Myocyte (in vitro differentiated cells): ENCODE measurements around the gene PTH2. TPM values are rescaled to one million over a fixed set of nuclear protein-coding genes. Genes with fewer than 3 reads are reported as not detected.
"Not testable (repeated sequence)": the region's sequence is repeated elsewhere in the genome, so short reads cannot be mapped to it uniquely, and the experiment has no call there.

Experiments
- DNase-seq: peaks from one replicate; pipeline ENCODE4 v3.0.0-alpha.2; 2012; ENCODE audit warnings: low read depth
- polyA plus RNA-seq: library from polyadenylated mRNA; unstranded; fragments of >200 nt; gene quantifications from one replicate; pipeline ENCODE4 v1.2.1, GENCODE V29; 2012; ENCODE audit warnings: missing spikeins
- total RNA-seq: library from RNA; depleted of rRNA; stranded (reverse); fragments of >200 nt; gene quantifications from 2 replicates; pipeline ENCODE4 v1.2.3, GENCODE V29; 2014

The PTH2 gene
- total RNA-seq, result not detected in 2 replicates
- not detected for polyA plus RNA-seq

DNA sequence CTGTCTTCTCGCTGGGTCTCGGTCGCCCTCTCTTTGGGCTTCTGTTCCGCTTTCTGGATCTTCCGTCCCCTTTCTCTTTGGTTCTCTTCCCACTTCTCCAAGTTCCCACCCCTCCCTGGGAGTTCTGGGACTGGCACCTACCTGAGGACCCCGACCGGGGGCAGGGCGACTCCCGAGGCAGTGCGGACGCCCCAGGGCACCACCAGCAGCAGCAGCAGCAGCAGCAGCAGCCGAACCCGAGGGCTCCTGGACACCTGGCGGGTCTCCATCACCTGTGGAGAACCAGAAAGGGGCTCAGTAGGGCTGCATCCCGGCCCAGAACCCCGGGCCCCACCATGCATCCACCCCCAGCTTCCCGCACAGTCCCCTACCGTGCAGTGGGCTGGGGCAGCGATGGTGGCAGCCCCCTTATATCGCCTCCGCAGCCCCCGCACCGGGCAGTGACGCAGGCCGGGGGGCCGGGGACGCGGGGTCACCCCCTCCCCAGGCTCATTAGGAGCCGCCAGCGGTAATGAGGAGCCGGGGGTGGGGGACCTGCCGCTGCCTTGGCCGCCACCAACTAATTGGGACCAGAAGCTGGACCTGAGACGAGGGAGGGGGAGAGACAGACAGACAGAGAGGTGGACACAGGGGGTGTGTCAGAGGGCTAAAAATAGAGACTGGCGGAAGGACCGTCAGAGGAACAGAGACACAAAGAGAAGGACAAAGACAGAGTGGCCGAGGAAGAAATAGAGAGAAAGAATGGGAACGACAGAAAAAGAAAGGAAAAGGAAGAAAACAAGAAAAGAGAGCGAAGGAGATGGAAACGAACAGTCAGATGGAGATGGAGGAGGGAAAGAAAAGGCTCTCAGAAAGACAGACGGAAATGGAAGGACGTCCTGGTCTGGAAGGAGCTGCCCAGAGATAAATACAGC lies at the start of gene PTH2:
Gene PTH2, minus strand, starts transcription at position 371 of the 914 bp plus-strand sequence. Its CDS starts 102 bp downstream, at position 269.
- no peak for DNase-seq

GRCh38 chr19:49472936-49473335 lies 49.7 kb upstream of the PTH2 start:
- no peak for DNase-seq

DNA sequence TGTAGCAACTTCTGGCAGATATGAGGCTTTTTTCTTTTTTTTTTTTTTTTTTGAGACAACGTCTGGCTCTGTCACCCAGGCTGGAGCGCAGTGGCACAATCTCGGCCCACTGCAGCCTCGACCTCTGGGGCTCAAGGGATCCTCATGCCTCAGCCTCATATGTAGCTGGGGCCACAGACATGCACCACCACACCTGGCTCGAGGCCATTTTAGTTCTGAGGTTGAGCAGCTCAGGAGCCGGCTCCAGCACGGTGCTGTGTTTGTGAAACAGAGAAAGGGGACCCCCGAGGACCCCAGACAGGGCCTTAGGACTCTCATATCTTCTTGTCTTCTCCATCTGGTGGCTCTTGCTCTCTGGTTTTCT lies 47.4 kb upstream of the PTH2 start:
- DNase-seq, result no peak

- DNase-seq, result no peak
Observed at GRCh38 chr19:49469828-49470614, 46.8 kb upstream of the PTH2 start.

DNA sequence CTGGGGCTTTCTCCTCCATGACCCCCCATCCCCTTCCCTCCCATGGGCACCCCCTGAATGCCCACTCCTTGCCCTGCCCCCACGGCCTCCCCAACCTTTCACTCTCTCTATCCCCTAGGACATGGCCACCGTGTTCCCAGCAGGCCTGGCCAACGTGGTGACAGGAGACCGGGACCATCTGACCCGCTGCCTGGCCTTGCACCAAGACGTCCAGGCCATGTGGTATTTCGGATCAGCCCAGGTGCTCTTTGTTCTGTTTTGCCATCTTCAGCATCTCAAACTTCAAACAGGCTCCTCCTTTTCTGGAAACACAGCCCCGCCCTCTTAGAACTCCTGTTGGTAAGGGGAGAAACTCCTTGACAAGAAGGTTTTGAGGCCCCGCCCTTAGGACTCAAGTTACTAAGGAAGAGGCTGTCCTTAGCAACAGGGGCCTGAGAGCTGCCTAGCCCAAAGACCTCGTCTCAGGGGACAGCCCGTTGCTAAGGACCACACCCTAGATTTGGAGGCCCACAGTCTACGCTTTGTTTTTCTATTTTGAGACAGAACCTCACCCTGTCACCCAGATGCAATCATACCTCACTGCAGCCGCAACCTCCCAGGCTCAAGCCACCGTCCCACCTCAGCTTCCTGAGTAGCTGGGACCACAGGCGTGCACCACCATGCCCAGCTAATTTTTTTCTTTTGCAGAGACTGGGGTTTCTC lies 45.7 kb upstream of the PTH2 start:
- DNase-seq, result peak; percentile 62

- DNase-seq, result no peak
Observed at GRCh38 chr19:49468199-49468598, 45.0 kb upstream of the PTH2 start.

GRCh38 chr19:49465371-49465770 lies 42.1 kb upstream of the PTH2 start:
- DNase-seq, result no peak

GRCh38 chr19:49463960-49464740 lies 40.9 kb upstream of the PTH2 start:
- no peak for DNase-seq

- DNase-seq, result no peak
Observed at GRCh38 chr19:49462492-49462891, 39.3 kb upstream of the PTH2 start.

GRCh38 chr19:49461656-49462055 lies 38.4 kb upstream of the PTH2 start:
- no peak for DNase-seq

DNA sequence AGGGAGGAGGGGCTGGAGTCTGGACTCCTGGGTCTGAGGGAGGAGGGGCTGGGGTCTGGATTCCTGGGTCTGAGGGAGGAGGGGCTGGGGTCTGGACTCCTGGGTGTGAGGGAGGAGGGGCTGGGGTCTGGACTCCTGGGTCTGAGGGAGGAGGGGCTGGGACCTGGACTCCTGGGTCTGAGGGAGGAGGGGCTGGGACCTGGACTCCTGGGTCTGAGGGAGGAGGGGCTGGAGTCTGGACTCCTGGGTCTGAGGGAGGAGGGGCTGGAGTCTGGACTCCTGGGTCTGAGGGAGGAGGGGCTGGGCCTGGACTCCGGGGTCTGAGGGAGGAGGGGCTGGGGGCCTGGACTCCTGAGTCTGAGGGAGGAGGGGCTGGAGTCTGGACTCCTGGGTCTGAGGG lies 37.9 kb upstream of the PTH2 start:
- not testable (repeated sequence) for DNase-seq

GRCh38 chr19:49459388-49459787 lies 36.1 kb upstream of the PTH2 start:
- DNase-seq, result no peak

DNA sequence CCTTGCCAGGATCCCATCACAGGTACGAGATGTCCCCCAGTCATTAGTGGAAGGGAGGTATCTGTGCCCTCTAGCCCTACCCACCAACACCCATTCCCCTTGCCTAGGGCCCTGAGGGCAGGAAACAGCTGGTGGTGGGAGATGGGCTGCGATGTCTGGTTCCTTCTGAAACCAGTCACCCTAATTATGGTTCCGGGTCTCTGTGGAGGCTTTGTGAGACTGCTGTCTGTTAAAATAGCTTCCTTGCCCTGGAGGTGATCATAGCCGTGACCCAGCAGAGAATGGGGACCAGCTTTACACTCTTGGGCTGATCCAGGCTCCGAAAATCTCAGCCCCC lies 35.3 kb upstream of the PTH2 start:
- DNase-seq, result no peak

DNA sequence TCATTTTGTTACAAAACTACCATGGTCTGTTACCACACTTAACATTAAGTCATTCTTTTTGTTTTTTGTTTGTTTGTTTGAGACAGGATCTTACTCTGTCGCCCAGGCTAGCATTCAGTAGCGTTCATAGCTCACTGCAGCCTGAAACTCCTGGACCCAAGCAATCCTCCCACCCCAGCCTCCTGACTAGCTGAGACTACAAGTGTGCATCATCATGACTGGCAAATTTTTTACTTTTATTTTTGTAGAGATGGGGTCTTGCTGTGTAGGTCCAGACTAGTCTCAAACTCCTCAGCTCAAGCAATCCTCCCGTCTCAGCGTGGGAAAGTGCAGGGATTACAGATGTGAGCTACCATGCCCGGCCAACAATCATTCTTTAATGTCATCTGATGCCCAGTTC lies 33.1 kb upstream of the PTH2 start:
- DNase-seq, result no peak

DNA sequence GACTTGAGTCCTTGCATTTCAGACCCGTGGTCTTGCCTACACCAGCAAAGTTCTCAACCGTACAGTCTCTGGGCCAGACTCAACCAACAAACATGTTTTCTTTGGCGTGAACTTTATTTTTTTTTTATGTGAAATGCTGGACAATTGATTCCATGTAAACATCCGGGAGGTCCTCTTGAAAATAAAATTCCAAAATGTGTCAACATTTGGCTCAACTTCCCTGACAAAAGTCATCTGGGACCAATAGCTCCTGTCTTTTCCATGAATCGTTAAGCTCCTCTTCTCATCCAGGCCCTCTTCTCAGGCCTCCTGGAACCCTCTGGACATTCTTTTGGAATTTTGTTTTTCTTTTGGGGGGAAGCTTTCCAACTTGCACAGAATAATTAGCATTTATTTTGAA lies 32.5 kb upstream of the PTH2 start:
- no peak for DNase-seq

DNA sequence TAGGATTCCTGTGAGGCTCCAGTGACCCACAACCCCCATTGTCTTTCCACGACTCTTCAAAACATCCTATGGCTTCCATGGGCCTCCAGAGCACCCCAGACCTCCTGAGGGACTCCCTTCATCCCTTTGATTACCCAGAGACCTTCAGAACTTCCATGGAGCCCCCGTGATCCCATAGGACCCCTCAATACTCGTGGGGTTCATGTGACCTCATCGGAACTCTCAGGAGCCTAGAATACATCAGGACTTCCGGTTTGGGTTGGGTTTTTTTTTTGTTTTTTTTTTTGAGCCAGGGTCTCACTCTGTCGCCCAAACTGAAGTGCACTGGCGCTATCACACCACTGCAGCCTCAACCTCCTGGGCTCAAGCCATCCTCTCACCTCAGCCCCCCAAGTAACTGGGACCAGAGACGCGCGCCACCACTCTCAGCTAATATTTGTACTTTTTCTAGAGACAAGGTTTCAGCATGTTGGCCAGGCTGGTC lies 30.6 kb upstream of the PTH2 start:
- no peak for DNase-seq

- peak; percentile 99 for DNase-seq
Observed at GRCh38 chr19:49453013-49453756, 29.9 kb upstream of the PTH2 start, which contains the start of gene ALDH16A1. Gene ALDH16A1 (plus strand): TSS chr19:49453225. CDS start chr19:49453332, 107 bp downstream.

DNA sequence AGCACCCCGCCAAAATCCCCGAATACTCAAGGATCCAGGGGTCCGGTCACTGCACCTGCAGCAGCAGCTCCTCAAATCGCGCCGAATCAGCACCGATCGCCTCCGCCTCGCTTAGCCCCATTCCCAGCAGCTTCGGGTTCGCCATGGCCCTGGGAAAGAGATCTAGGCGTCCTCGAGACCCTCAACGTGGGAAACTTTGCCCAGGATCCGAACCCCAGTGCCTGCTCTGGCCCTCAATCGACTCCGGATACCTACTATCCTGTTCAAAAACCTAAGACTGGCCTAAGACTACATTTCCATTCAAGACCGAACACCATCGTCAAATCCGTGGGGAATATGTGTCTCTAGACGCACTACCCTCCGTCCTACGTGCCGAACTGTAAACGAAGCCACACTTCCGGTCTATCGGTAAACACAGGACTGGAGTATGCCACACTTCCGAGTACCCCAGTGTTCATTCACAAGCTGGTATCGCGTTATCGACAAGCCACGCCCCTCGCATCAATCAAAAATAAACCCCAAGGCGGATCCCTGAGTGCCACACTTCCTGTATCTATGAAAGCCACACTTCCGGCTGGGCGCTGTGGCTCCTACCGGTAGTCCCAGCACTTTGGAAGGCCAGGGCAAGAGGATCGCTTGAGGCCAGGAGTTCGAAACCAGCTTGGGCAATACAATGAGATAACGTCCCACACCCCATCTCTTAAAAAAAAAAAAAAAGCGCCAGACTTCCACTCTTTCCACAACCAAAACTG lies 28.4 kb upstream of the PTH2 start, which contains the start of gene PIH1D1:
Gene PIH1D1, minus strand, starts transcription at position 385 of the 752 bp plus-strand sequence. Its CDS starts 240 bp downstream, at position 145.
- peak; percentile 100 for DNase-seq

GRCh38 chr19:49450405-49450804 lies 27.2 kb upstream of the PTH2 start:
- no peak for DNase-seq
